ENCODE data around the gene EIF4E3.

EIF4E3 gene

DNA sequence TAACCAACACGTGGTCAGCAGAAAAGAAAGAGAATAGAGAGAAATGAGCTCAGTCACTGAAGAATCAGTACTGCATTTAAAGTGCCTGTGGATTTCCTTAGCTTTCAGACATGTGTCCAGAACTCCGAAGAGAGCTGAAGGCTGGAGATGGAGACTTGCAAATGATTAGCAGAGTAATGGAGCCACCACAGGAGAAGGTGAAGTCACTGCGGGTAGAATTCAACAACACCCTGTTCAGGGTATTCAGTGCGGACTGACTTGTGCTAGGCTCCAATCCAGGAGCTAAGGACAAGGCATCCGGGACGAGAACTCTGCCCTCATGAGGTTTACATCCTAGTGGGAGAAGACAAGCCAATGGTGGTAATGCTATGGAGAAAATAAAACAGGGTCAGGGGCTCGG is 4.2 kb downstream of the EIF4E3 start:
- TF ChIP-seq TAF1 (IDR thresholded peaks at IDR 0.05; ENCODE audit: borderline replicate concordance, insufficient read depth, low read length) (no peak), SIN3A (IDR thresholded peaks at IDR 0.05; ENCODE audit: borderline replicate concordance, insufficient read depth, low read length) (no peak), POLR2AphosphoS5 (IDR thresholded peaks at IDR 0.05; ENCODE audit: low read depth, low read length) (no peak), FOXP2 (optimal IDR thresholded peaks at IDR 0.05; ENCODE audit: borderline replicate concordance, extremely low read depth, extremely low read length, insufficient read depth) (no peak)
- TF ChIP-seq, protein P1, sequence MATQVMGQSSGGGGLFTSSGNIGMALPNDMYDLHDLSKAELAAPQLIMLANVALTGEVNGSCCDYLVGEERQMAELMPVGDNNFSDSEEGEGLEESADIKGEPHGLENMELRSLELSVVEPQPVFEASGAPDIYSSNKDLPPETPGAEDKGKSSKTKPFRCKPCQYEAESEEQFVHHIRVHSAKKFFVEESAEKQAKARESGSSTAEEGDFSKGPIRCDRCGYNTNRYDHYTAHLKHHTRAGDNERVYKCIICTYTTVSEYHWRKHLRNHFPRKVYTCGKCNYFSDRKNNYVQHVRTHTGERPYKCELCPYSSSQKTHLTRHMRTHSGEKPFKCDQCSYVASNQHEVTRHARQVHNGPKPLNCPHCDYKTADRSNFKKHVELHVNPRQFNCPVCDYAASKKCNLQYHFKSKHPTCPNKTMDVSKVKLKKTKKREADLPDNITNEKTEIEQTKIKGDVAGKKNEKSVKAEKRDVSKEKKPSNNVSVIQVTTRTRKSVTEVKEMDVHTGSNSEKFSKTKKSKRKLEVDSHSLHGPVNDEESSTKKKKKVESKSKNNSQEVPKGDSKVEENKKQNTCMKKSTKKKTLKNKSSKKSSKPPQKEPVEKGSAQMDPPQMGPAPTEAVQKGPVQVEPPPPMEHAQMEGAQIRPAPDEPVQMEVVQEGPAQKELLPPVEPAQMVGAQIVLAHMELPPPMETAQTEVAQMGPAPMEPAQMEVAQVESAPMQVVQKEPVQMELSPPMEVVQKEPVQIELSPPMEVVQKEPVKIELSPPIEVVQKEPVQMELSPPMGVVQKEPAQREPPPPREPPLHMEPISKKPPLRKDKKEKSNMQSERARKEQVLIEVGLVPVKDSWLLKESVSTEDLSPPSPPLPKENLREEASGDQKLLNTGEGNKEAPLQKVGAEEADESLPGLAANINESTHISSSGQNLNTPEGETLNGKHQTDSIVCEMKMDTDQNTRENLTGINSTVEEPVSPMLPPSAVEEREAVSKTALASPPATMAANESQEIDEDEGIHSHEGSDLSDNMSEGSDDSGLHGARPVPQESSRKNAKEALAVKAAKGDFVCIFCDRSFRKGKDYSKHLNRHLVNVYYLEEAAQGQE (IDR thresholded peaks at IDR 0.05; ENCODE audit: insufficient read depth in 1 of 2, low read depth in 2 of 2, low read length in 2 of 2), result no peak

DNA sequence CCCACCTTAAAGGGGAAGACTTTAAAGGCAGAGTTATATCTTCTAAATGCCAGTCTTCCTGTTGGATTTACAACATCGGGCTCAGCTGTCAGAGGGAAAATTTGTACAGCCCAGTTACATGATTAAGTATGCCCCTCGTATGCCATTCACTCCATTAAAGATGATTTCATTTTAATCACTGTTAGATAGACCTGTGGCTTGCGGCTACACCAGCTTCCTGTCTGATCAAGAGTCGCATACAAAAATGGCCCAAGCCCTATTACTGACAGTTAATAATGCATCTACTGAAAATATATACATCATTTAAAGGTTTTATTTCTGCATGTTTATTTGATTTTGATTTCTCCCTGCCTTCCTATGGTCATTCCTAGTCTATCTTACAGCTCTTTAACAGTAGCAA is 7.1 kb downstream of the EIF4E3 start:
- TF ChIP-seq POLR2AphosphoS5 (IDR thresholded peaks at IDR 0.05; ENCODE audit: low read depth, low read length), result no peak

DNA sequence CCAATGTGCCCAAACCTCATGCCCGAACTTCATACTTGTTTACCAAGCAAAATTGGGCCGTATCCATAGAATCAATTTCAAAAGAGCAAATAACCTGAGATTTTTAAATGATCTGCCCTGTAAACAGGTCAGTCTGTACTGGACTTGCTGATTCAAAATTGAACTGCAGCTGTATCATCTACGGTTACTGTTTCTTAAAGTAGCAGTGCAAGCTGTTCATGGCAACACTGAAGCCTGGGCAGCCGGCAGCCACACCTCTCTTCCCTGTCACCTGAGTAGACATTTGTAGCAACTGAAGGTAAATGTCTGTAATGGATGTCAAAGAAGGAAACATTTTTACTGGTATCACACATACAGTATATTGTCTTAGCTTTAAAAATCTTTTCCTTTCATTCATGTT is 10.6 kb downstream of the EIF4E3 start:
- TF ChIP-seq FOXP2 (optimal IDR thresholded peaks at IDR 0.05; ENCODE audit: borderline replicate concordance, extremely low read depth, extremely low read length, insufficient read depth) (no peak), SIN3A (IDR thresholded peaks at IDR 0.05; ENCODE audit: borderline replicate concordance, insufficient read depth, low read length) (no peak), POLR2AphosphoS5 (IDR thresholded peaks at IDR 0.05; ENCODE audit: low read depth, low read length) (no peak), TAF1 (IDR thresholded peaks at IDR 0.05; ENCODE audit: borderline replicate concordance, insufficient read depth, low read length) (no peak)
- TF ChIP-seq, protein P1 (IDR thresholded peaks at IDR 0.05; ENCODE audit: insufficient read depth in 1 of 2, low read depth in 2 of 2, low read length in 2 of 2), result no peak

DNA sequence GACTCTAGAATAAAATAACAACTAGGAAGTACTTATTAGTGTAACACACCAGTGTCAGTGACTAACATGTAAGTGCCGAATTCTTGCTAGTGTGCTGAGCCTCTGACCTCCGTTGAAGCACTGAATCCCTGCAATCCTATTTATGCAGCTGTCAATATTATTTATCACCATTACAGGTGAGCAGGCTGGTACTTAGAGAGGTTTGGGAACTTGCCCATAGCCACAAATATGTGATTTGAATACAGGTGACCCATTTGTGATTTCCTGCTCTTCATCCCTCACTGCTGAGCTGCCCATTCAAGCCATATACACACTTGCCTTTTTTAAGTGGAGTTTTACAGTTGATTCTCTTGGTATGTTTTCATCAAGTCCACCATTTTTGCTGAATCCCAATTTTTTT is 12.2 kb downstream of the EIF4E3 start:
- TF ChIP-seq, protein P1 (IDR thresholded peaks at IDR 0.05; ENCODE audit: insufficient read depth in 1 of 2, low read depth in 2 of 2, low read length in 2 of 2), result no peak
- TF ChIP-seq TAF1 (IDR thresholded peaks at IDR 0.05; ENCODE audit: borderline replicate concordance, insufficient read depth, low read length), result no peak
- no peak for TF ChIP-seq POLR2AphosphoS5 (IDR thresholded peaks at IDR 0.05; ENCODE audit: low read depth, low read length)
- no peak for TF ChIP-seq FOXP2 (optimal IDR thresholded peaks at IDR 0.05; ENCODE audit: borderline replicate concordance, extremely low read depth, extremely low read length, insufficient read depth)
- no peak for TF ChIP-seq SIN3A (IDR thresholded peaks at IDR 0.05; ENCODE audit: borderline replicate concordance, insufficient read depth, low read length)

DNA sequence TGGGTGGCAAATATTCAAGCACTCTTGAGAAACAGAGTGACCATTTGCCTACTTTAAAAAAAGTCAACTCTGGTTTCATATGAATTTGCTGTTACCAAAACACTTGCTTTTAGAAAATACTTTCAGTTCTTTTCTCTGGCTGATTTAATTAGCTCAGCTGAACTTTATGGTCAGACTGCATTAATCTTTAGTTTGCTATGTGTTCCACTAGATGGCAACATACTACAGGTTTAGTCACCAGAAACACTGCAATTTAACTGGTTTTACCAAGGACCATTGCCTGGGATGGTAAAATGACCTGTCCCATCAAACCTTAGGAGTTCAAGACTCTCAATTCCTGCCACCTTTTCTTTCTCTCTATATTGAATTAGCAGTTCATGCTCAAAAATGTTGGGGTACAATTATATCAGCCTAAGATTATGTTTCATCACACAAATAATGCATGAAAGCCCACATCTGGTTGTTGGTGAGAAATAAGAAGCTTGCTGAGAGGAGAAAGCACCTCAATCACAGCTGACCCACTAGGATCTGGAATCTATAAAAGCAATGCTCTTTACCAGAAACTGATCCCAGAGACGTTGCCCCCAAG is 14.2 kb downstream of the EIF4E3 start:
- TF ChIP-seq POLR2AphosphoS5 (IDR thresholded peaks at IDR 0.05; ENCODE audit: low read depth, low read length) (no peak), SIN3A (IDR thresholded peaks at IDR 0.05; ENCODE audit: borderline replicate concordance, insufficient read depth, low read length) (no peak)

DNA sequence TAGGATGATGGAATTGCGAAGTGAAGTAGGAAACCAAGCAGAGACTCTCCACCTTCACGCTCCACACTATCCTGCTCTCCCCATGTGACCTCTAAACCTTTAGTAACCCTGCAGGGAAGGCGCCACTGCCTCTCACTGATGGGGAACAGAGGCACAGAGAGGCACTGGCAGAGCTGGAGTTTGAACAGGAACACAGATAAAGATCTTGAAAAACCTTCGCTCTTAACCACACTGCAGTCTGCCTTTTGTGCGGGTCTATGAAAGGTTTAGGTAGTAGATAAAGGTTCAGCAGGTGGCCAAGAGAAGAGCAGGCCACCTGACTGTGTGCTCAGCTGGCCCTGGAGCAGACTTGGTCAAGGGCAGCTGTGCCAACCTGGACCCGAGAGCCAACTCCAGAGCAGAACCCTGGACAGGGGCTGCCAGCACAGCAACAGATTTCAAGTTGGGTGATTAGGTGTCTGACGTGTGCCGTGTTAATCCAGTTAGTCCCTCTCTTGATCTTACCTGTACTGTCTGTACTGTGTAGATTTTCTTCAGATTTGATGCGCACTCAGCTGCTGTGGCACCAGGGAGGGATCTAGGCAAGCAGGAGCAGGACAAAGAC is 15.2 kb downstream of the EIF4E3 start:
- no peak for TF ChIP-seq SIN3A (IDR thresholded peaks at IDR 0.05; ENCODE audit: borderline replicate concordance, insufficient read depth, low read length)
- TF ChIP-seq, protein P1 (IDR thresholded peaks at IDR 0.05; ENCODE audit: insufficient read depth in 1 of 2, low read depth in 2 of 2, low read length in 2 of 2), result peak; percentile 55 to 84; a peak in 3 of 4 replicates

All from PFSK-1 (cell line).